ENCODE results near the gene OSR1. TPM values are rescaled to one million over a fixed set of nuclear protein-coding genes. Genes with fewer than 3 reads are reported as not detected.

OSR1 gene
- total RNA-seq, 2 experiments from 2014 or later, result not detected

DNA sequence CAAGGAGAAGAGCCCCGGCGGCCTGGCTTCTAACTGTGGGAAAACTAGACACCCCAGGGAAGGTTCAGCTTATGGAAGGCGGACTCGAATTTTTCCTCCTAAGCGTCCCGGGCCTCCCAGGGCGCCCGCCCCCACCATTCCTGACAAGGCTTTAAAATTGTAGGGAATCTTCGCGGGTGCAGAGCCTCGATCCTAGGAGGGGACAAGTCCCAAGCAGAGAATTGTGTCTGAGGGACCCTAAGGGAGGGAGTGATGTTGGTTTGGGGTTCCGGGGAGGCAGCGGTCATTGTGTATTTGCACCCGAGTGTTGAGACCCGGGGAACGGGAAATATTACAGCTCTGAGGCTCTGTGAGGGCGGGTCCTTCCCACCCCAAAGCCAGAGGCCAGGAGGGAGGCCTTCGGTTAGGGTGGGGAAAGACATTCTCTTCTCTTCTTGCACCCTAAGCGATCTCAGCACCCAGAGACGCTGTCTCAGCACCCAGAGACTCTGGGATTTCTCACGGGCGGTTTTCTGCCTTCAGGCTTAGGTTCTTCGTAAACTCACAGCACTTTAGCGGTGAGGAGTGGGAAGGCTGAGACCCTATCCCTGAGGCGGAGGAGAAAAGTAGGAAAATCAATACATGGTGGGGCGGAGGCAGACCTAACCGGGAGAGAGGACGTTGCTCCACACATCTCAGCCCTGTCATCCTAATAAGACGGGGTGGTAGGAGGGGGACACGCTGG, 7.6 kb downstream of the OSR1 start:
- H3K27ac Mint-ChIP-seq, result peak overlapping the region; percentile 34
- H3K4me3 Mint-ChIP-seq, result peak overlapping the region; percentile 73
- H3K36me3 ChIP-seq (ENCODE audit: insufficient read depth, low read length), result no peaks in the 10 kb centered on the region
- no peak overlapping the region for H3K27ac ChIP-seq (ENCODE audit: low read depth in 1 of 2, low read length in 2 of 2)
- H3K27me3 ChIP-seq (ENCODE audit: control insufficient read depth in 1 of 2, insufficient read depth in 2 of 2, low read length in 2 of 2), result peaks cover 67 to 75% of the 10 kb centered on the region in 2 experiments
- peak in 2 of 14 experiments; percentile 12 to 21 for DNase-seq
- peaks cover 49% of the 10 kb centered on the region for H3K4me1 ChIP-seq (ENCODE audit: insufficient read depth, low read length)
- no peak for TF ChIP-seq CTCF (IDR thresholded peaks at IDR 0.05)
- peaks cover 76% of the 10 kb centered on the region for H3K27me3 Mint-ChIP-seq
- H3K4me1 Mint-ChIP-seq (ENCODE audit: low read depth), result peaks cover 59% of the 10 kb centered on the region
- H3K36me3 Mint-ChIP-seq (ENCODE audit: low read depth), result peaks cover 10% of the 10 kb centered on the region
- no peaks in the 10 kb centered on the region for H3K9me3 Mint-ChIP-seq
- ChIA-PET POLR2A (interaction anchor here (7.0 kb wide), 1 partner anchor 9 kb away, joined by 69 read pairs; the partner anchor contains the start of gene OSR1), CTCF (interaction anchor here (0.7 to 2.0 kb wide), 2 partner anchors 9 to 11 kb away, joined by 3 to 4 read pairs; no protein-coding TSS in a partner anchor)
- intact Hi-C loops (cut with DNase I, micrococcal nuclease), result loop anchor here in 1 of 2 experiments (5.0 kb wide), 1 partner anchor 1599 kb away; the partner anchor contains the start of genes GEN1 and SMC6
- ATAC-seq (ENCODE audit: poor library complexity), result no peak
- H3K4me3 ChIP-seq (ENCODE audit: low read length), result no peak overlapping the region
- H3K9me3 ChIP-seq (ENCODE audit: control insufficient read depth in 1 of 2, insufficient read depth in 1 of 2, low read length in 2 of 2), result peaks cover 0 to 36% of the 10 kb centered on the region in 2 experiments

DNA sequence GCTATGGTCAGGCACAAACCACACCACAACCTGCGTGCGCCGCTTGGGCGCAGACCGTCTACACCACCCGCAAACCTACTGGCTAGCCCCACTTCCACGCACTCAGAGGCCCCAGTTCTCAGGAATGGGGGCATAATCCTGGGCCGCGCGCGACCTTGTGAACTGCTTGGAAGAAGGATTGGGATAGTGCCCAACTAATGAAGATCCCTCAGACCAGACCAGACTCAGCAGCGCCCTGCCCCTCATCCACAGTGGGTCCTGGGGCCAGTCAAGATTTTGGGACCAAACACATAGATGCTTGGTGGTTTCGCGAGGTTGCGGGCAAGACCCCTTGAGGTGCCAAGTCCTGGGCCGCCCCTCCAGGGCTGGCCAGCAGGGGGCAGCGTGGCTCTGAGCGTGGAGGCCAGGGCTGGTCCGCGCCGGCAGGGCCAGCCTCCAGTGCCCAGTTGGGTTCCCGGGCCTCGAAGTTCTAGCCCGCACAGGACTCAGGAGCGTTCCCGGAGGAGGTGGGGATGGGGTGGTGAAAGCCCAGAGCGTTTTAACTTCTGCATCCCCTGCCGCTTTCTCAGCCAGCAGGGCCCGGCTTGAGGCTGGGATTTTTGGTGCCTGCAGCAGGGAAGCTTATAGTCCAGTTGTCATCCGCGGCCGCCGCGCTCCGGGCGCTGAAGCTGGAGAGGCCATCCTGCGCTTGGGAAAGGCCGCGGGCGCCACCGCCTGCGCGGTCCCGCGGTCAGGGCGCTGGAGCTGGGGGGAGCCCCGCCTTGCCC, 8.3 kb downstream of the OSR1 start:
- Mint-ChIP-seq H3K36me3 (ENCODE audit: low read depth) (peaks cover 10% of the 10 kb centered on the region), H3K27me3 (peaks cover 69% of the 10 kb centered on the region), H3K4me1 (ENCODE audit: low read depth) (peaks cover 55% of the 10 kb centered on the region), H3K9me3 (no peaks in the 10 kb centered on the region), H3K27ac (peak overlapping the region; percentile 97), H3K4me3 (peak overlapping the region; percentile 59)
- H3K27ac ChIP-seq (ENCODE audit: low read depth in 1 of 2, low read length in 2 of 2), result no peak overlapping the region
- peak; percentile 67 for TF ChIP-seq CTCF (IDR thresholded peaks at IDR 0.05)
- ChIA-PET CTCF (interaction anchor here (0.7 kb wide), 1 partner anchor 10 kb away, joined by 3 read pairs; no protein-coding TSS in a partner anchor), POLR2A (interaction anchor here (7.0 kb wide), 1 partner anchor 9 kb away, joined by 69 read pairs; the partner anchor contains the start of gene OSR1)
- H3K4me3 ChIP-seq (ENCODE audit: low read length), result no peak overlapping the region
- DNase-seq (peak in 9 of 14 experiments; percentile 25 to 74 (median 53)), ATAC-seq (ENCODE audit: poor library complexity) (no peak)
- H3K9me3 ChIP-seq (ENCODE audit: control insufficient read depth in 1 of 2, insufficient read depth in 1 of 2, low read length in 2 of 2), result peaks cover 0 to 29% of the 10 kb centered on the region in 2 experiments
- no peaks in the 10 kb centered on the region for H3K36me3 ChIP-seq (ENCODE audit: insufficient read depth, low read length)
- peaks cover 60 to 68% of the 10 kb centered on the region in 2 experiments for H3K27me3 ChIP-seq (ENCODE audit: control insufficient read depth in 1 of 2, insufficient read depth in 2 of 2, low read length in 2 of 2)
- H3K4me1 ChIP-seq (ENCODE audit: insufficient read depth, low read length), result peaks cover 48% of the 10 kb centered on the region
- intact Hi-C loops (cut with DNase I, micrococcal nuclease), result loop anchor here (2.0 to 10.0 kb wide), 8 partner anchors 517 to 1598 kb away; partner anchors contain the start of genes GEN1 (in 2 of the 2), SMC6 (in 2 of the 2), HS1BP3 (in 1 of the 2) and LAPTM4A (in 1 of the 2)

GRCh38 chr2:19348692-19349091, 9.7 kb downstream of the OSR1 start:
- intact Hi-C loops (cut with DNase I, micrococcal nuclease), result loop anchor here (1.0 to 10.0 kb wide), 9 partner anchors 14 to 1594 kb away; partner anchors contain the start of genes GEN1 (in 1 of the 2), HS1BP3 (in 1 of the 2), LAPTM4A (in 1 of the 2) and RDH14 (in 1 of the 2)
- ATAC-seq (ENCODE audit: poor library complexity), result no peak
- Histone ChIP-seq H3K9me3 (ENCODE audit: control insufficient read depth in 1 of 2, insufficient read depth in 1 of 2, low read length in 2 of 2) (peaks cover 0 to 27% of the 10 kb centered on the region in 2 experiments), H3K27ac (ENCODE audit: low read depth in 1 of 2, low read length in 2 of 2) (no peak overlapping the region), H3K4me1 (ENCODE audit: insufficient read depth, low read length) (peaks cover 48% of the 10 kb centered on the region), H3K27me3 (ENCODE audit: control insufficient read depth in 1 of 2, insufficient read depth in 2 of 2, low read length in 2 of 2) (peaks cover 46 to 54% of the 10 kb centered on the region in 2 experiments), H3K4me3 (ENCODE audit: low read length) (peak overlapping the region; percentile 93), H3K36me3 (ENCODE audit: insufficient read depth, low read length) (no peaks in the 10 kb centered on the region)
- Mint-ChIP-seq H3K27me3 (peaks cover 55% of the 10 kb centered on the region), H3K27ac (peak overlapping the region; percentile 97), H3K4me3 (peak overlapping the region; percentile 93), H3K9me3 (no peaks in the 10 kb centered on the region), H3K36me3 (ENCODE audit: low read depth) (peaks cover 10% of the 10 kb centered on the region), H3K4me1 (ENCODE audit: low read depth) (peaks cover 55% of the 10 kb centered on the region)
- DNase-seq, result no peak
- no peak for TF ChIP-seq CTCF (IDR thresholded peaks at IDR 0.05)
- CTCF ChIA-PET, result no interaction called here
- POLR2A ChIA-PET, result interaction anchor here (1.0 to 7.0 kb wide), 5 partner anchors 11 to 789 kb away, joined by 3 to 69 read pairs (median 9); partner anchors contain the start of genes OSR1 and RDH14

All from CD4-positive, alpha-beta T cell (primary cell).